NCI-H2171 treated with DMSO at 0.1 percent for 48 hours (cell line): Measurements from ENCODE around the gene EIF4E.
"Not testable (repeated sequence)": the region's sequence is repeated elsewhere in the genome, so short reads cannot be mapped to it uniquely, and the experiment has no call there.

ENCODE experiments used
- DNase-seq: peaks from one replicate; lab custom pipeline; 2025; lab: John Stamatoyannopoulos, UW

Gene EIF4E, protein sequence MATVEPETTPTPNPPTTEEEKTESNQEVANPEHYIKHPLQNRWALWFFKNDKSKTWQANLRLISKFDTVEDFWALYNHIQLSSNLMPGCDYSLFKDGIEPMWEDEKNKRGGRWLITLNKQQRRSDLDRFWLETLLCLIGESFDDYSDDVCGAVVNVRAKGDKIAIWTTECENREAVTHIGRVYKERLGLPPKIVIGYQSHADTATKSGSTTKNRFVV

DNA sequence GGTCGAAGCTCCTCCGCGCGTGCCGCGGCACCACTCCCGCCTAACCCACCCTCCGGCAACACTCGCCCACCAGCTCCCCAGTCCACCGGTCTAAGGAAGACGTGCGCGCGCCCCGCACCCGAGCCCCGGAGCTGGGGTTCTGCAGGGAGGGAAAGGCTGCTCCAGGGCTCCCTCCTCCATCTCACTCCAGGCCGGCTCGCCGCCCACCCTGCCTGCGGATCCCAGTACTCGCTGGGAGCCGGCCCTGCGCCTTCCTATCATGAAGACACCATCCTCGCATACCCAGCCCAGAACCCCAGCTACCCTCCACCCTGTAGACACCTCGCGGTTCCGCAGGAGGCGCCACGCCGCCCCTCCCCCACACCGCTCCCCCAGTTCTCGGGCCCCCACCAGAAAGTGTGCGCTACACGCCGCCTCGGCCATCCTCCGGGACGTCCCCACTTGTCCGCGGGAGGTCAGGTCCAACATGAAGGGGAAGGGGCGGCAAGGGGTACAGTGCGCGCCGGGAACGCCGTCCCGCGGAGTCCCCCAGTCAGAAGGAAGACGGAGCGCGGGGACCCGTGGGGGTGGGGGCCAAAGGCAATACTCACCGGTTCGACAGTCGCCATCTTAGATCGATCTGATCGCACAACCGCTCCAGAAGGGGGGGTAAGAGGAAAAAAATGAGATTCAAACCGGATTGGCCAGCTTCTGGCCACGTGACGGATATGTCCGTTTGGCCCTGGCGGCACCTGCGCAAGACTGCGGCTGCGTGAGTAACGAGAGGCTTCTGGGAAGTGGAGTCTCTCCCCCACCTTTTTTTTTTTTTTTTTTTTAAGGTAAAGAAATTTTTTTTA is at the start of gene EIF4E:
TSS of gene EIF4E (minus strand) at position 629 of the 836 bp plus-strand sequence. CDS start at position 608, 21 bp downstream.
- DNase-seq: peak; percentile 91

DNA sequence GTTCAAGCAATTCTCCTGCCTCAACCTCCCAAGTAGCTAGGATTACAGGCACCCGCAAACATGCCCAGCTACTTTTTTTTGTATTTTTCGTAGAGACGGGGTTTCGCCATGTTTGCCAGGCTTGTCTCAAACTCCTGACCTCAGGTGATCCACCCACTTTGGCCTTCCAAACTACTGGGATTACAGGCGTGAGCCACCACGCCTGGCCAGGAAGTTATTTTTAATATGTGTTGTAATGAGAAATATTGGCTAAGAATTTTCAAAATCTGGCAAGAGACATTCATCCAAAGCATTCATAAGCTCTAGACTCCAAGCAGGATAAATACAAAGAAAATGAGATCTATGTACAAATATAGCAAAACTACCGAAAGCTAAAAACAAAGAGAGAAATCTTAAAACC is 48.6 kb upstream of the EIF4E start:
- no peak for DNase-seq

DNA sequence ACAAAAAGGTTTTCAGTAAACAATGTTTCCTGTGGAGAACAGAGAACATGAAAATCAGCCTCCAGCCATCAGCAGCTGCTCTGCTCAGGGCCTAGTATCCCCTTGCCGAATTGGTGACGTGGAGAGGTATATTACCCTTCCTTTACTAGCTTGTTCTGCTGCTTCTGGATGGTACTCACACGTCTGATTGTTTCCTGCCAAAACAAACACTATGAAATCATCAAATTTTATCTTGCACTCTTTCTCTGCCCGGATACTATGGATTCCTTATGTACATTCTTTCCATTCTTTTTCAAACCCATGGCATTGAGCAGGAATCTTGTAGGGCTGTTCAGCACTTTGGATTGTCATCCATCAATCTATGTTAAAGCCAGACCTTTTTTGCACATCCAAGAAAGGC is 47.8 kb upstream of the EIF4E start:
- DNase-seq: no peak

DNA sequence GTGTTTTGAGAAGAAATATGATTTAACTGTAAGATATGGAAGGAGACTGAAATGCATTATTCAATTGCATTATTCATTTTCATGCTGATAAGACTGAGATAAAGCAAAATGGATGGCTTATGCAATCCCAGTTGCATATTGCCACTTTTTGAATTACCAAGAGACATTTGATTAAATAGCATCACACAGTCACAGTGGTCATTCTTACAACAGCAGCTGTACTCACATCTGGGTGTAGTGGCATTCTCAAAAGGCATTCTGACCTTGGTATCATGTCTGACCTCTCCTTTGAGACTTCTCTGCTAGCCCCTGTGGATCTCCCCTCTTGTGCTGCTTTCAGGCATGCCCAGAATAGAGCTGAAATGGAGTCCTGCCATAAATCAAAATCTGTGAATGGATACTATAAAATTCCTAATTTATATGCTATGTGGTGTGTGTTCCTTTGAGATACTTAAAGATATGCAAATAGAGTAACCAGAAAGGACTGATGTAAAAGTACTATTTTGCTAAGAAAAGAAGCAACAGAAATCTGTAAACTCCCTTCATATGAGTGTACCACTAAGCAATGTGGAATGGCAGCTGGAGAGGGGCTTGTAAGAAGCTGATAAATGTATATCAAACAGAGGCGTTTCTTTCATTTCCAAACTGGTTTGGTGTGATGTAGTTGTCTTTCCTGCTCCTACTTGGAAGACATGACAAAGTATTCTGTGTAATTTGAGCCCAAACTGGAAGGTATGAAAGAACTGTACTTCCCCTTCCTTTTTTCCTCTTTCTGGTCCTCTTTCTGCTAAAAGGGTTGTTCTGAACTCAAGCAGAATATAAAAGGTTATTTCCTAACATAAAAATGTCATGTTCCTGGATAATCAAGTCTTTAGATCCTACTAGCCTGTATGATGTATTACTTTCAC is 41.2 kb upstream of the EIF4E start:
- no peak for DNase-seq

DNA sequence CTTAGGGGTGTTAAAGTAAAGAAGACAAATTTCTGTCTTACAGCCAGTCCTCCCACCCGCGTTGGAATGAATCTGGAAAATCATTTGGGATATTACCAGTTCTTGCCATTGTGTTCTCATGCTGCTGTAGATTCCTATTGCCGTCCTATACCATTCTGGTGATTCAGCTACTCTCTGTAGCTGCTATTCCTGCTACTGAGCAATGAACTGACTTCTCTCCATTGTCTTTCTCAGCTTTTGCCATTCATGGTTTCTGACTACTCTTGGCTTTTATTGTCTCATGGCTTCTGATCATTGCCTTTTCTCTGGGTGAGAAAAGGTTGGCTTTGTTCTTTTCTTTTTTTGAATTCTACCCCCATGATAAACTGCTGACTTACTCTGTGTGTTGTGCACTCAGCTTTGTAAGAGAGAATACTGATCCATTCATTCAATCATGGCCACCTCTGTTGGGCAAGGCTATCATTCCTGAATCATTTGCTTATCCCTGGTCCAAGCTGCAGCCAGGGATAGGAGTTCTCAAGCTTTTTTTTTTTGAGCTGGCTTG is 38.9 kb upstream of the EIF4E start:
- DNase-seq: no peak

DNA sequence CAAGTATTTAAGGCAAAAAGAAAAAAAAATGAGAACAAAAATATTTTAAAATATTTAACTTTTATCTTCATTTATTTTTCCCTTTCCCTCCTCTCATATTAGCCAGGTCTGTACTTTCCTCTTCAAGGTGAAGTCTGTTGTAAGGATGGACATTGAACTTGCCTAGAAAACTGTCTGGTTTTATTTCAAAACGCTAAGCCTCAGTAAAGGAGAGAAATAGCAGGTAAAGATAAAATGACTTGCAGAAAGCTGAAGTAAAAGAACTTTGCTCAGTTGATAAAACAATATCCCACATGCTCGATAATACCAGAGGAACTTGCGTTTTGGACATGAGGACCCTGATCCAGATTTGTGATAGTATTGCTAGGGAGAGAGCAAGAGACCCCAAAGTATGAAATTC is 38.0 kb upstream of the EIF4E start:
- no peak for DNase-seq

DNA sequence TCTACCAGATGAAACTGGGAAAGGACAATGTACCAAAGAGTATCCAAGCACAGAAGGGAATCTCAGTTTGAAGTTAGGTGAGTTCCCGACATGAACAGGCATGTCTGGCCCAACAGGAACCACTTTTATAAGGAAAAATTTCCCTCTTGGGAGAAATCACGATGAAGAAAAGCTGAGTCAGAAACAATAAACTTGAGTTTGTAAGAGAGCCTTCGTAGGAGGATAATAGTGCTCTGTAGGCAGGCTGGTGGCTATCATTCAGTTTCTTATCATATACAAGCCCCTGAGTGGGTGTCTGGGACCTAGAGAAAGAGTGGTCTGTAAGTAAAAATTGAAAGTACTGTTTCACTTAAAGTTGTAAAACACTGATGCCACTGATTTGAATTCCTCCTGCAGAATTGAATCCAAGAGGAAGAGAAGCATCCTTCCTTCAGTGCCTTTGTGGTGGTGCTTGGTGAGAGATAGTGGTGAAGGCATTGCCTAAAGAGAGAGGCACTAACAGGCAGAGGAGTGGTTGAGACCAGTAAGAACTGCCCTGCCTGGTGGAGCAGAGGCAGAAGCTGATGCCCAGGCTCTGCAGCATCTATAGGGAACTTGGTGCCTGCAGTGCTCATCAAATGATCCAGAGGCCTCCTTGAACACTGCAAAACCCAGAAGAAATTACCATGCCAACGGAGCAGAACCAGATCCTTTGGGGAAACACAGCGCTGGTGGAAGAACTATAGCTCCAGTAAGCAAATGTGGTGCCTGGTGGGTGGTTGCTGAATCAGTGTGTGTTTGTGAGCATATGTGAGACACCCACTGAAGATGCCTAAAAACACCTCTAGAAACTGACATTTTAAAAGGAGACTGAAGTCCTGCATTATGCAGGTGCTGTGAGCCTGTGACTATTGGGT is 34.9 kb upstream of the EIF4E start:
- no peak for DNase-seq

DNA sequence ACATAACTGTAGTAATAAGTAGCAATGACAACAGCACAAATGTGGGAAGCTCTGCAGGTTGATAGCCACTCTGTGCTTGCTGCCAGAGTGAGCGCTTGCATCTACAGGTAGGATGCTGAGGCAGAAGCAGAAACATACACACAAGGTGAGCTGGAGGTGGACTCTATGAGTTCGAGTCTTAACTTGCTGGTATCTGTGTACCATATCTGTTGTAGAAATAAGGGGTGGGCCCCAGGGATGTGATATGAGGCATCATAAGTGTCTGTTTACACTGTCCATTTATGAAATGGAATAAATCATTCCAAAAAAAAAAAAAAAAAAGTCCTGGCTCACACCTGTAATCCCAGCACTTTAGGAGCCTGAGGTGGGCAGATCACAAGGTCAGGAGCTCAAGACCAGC is 32.8 kb upstream of the EIF4E start:
- DNase-seq: no peak

DNA sequence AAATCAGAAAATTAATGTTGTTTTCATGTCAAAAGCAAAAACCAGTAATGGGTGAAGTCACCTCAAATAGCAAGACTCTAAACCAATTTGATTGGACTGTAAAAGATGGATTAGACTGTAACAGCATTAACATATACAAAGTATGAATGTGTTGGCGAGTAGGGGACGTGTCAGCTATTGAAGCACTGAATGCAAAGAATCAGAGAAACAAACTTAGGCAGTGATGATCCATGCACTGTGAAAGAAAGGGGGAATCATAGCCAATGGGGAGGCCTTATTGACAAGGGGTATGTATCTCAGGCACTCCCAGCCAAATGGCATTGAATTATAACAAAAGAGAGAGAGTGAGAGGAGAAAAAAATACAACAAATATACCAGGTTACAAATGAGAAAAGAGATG is 30.5 kb upstream of the EIF4E start:
- no peak for DNase-seq

DNA sequence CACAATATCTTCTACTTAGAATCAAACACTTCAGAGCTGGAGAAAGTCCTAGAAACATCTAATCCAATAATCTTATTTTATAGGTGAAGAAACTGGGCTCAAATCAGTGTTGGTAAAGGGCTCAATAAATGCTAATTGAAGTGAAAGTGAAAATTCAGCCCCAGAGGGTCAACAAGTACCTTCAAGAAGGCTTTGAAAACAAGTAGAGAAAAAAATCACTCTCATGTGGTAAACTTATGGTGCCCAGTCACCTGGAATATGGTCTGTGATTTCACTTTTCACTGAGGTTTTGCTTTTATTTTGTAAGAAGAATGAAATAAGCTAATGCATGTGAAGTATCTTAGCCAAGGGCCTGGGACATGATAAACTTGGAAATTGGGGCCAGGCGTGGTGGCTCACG is 29.1 kb upstream of the EIF4E start:
- no peak for DNase-seq

DNA sequence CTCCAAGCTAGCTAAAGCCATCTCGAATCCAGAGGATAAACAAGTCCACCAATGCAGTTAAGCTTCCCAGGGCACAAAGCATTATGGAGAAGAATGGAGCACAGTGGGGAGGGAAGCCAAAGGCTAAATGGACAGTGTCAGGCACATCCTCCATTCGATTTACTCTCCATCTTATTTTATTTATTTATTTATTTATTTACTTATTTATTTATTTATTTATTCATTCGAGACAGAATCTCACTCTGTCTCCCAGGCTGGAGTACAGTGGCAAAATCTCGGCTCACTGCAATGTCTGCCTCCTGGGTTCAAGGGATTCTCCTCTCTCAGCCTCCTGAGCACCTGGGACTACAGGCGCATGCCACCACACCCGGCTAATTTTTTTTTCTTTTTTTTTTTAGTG is 26.3 kb upstream of the EIF4E start:
- no peak for DNase-seq

DNA sequence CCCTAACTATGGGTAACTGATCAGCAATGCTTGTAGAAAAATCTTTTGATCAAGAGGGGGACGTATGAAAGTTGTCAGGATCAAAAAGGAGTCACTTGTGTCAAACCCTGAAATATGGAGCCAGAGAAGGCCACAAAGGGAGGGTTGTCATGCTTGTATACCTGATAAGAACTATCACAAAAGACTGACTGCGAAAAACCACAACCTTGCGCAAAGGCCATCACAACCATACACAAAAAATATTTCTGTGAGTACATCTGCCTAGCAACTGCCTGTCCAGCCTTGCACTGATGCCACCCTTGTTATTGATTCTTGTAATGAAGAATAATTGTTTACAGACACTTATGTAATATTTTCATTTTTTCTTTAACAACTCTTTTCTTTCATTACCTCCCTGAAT is 22.8 kb upstream of the EIF4E start:
- no peak for DNase-seq

DNA sequence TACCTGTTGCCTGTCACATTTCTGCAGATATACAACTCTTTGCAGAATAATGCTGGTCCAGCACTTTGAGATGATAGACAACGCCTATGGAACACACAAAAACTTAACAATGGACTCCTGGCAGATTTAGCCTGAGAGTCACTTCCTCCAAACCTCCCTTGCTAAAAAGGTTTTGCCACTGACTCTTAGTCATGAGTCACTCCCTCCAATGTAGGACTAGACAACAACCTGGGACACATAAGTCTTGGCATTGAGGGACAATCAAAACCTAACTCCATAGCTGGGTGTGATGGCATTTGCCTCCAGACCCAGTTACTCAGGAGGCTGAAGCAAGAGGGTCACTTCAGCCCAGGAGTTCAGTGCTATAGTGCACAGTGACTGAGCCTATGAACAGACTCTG is 22.0 kb upstream of the EIF4E start:
- no peak for DNase-seq

DNA sequence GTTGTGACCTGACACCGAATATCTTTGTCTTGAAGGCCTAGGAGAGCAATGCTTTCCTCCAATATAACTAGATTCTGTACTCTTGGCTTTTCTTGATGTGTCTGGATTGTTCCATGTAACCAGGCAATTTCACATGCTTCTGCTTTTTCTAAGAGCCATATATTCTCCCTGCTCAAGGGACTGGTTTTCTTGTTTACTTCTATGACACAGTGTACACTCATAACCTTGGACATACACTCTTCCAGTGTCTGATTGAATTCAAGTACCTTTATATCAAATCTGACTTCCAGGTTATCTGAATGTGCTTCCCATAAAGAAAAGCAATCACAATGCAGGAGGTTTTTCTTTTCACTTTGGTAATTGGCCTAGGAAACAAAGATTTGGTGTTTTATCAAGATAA is 17.4 kb upstream of the EIF4E start:
- no peak for DNase-seq

DNA sequence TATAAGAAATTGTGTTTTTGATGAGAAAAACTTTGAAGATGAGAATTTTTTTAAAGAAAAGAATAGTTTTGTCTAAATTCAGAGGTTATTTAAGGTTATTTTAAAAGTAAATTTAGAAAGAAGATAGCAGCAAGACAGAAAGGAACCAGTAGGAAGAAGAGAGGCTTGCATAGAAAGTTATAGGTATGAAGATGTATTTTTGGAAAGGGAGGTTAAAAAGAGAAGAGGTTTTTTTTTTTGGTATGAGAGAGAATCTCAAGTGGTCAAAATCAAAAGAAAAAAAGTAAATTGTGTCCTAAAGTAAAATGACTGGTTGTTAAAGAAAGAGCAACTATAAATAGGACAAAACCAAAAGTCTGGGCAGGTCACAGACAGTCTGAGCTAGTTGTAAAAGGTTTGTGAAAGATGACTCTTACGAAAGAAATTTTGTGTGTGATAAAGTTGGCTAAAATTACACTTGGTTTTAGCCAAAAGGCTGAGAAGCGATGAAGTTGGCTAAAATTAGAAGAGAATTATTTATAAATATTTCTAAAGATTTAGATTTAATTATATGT is 16.4 kb upstream of the EIF4E start:
- no peak for DNase-seq

DNA sequence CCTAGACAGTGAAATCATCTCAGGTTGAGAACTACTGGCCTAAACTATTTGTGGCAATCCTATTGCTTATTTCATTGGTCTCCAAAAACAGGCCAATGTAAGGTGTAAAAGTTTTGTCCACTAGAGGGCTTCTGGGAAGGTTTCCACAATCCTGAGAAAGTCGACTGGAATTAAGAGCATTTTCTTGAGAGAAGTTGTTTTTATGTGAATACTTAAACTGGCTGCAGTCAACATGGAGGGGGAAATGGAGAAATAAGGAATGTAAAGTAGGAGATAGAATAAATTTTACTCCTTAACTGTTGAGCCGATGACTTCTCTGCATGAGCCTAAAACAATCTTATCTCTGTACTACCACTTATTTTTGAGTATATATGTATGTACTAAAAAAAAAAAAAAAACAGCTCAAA is 11.0 kb upstream of the EIF4E start:
- DNase-seq: peak; percentile 26

DNA sequence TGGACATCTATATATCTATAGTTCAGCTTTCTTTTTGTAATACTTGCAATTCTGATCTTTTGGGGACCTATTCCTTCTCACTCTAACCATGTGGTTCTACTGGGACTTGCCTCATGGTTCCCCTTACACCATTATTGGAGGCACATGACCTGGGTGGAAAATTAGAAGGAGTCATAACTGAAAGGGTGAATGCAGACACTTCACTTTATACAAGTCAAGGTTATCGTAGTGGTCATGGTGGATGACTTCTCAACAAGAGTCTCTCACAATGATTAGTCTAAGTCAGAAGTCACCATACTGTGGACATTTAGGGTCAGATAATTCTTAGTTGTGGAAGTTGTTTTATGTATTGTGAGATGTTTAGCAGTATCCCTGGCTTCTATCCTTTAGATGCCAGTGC is 10.5 kb upstream of the EIF4E start:
- no peak for DNase-seq

DNA sequence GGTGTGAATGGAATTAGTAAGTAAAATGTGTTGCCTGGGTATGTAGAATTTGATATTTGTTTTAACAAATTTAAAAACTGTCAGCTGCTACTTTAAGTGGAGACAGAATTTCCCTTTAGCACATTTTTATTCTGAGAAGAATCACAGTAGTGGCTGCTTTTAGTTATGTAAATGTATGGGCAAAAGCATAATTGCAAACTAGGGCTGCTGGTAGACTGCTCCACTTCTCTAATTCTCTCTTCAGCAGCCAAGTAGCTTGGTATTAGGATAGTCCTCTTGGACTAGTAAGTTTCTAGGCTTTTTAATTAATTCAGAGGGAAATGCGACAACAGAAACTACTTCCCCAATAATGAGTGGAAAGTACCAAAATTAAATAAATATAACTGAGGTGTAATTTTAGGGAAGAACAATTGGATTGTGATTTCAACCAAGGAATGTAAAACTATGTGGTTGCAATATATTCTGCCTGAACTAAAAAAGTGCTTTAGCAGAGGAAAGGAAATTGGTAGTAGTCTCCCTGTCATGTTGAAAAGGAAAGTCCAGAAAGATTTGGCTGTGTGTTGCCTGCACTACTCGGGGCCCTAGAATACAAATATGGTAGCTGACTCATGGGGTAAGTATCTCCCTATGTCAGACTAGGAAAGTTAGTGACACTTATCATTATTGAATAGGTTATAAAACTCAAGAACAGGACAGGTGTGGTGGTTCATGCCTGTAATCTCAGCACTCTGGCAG is 9.2 kb upstream of the EIF4E start:
- no peak for DNase-seq

DNA sequence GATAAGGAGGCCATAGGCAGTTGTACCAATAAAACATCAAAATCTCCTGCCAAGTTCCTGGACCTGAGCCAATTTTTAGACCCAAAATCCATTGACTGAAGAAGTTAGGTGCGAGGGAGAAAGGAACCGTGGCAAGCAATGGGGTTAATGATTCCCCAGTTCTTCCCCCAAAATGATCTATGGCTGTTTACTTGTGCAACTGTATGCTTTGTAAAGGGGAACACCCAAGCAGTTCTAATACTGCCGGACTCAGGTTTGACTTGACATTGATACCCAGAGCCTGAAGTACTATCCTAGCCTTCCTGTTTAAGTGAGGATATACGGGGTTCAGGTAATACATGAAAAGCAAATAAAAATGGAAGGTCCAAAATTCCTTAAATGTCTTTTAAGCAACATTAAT is 6.7 kb upstream of the EIF4E start:
- DNase-seq: no peak

DNA sequence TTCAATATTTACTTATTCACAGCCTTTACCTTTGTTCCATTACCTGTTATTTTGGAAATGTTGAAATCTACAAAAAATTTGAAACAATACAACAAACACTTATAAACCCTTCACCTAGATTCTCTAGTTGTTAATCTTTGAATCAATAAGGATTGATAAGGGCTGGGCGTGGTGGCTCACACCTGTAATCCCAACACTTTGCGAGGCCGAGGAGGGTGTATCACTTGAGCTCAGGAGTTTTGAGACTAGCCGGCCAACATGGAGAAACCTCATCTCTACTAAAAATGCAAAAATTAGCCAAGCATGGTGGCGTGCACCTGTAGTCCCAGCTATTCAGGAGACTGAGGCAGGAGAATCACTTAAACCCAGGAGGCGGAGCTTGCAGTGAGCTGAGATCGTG is 5.9 kb upstream of the EIF4E start:
- not testable (repeated sequence) for DNase-seq
